Epithelial cell of esophagus (primary cell): Measurements from ENCODE around the gene GPX4.

ENCODE experiments used
- DNase-seq: peaks from one replicate; pipeline ENCODE4 v3.0.0; 2010; ENCODE audit warnings: low read depth
- H3K4me3 ChIP-seq: 2 replicates; pipeline ENCODE4 v1.5.1; 2011; ENCODE audit warnings: mild to moderate bottlenecking, low read length, control low read depth
- CTCF ChIP-seq: IDR thresholded peaks from 2 replicates; pipeline ENCODE4 v1.5.1; 2011; ENCODE audit warnings: low read depth, mild to moderate bottlenecking, low read length, control low read depth, inconsistent platforms; ENCODE audit not compliant: insufficient read depth; ENCODE audit errors: missing control alignments

Gene GPX4

GRCh38 chr19:1140272-1141027, 36.7 kb downstream of the GPX4 start:
- no peak for DNase-seq
- no peak for TF ChIP-seq CTCF
- H3K4me3 ChIP-seq = no peak overlapping the region

- H3K4me3 ChIP-seq = no peak overlapping the region
- DNase-seq = no peak
Measured at GRCh38 chr19:1141944-1142343, 38.1 kb downstream of the GPX4 start.

GRCh38 chr19:1143828-1144399, 40.1 kb downstream of the GPX4 start:
- no peak overlapping the region for H3K4me3 ChIP-seq
- TF ChIP-seq CTCF = no peak
- no peak for DNase-seq

More at GRCh38 chr19:1141944-1142343, 38.1 kb downstream of the GPX4 start:
- TF ChIP-seq CTCF = no peak

DNA sequence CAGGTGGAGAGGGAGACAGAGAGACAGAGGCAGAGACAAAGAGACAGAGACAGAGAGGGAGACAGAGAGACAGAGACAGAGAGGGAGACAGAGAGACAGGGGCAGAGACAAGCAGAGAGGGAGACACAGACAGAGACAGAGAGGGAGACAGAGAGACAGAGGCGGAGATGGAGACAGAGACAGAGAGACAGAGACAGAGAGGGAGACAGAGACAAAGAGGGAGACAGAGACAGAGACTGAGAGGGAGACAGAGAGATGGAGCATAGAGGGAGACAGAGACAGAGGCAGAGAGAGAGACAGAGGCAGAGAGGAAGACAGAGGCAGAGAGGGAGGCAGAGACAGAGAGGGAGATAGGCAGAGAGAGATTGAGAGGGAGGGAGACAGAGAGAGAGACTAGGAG, 40.9 kb downstream of the GPX4 start:
- no peak overlapping the region for H3K4me3 ChIP-seq
- no peak for TF ChIP-seq CTCF
- no peak for DNase-seq

DNA sequence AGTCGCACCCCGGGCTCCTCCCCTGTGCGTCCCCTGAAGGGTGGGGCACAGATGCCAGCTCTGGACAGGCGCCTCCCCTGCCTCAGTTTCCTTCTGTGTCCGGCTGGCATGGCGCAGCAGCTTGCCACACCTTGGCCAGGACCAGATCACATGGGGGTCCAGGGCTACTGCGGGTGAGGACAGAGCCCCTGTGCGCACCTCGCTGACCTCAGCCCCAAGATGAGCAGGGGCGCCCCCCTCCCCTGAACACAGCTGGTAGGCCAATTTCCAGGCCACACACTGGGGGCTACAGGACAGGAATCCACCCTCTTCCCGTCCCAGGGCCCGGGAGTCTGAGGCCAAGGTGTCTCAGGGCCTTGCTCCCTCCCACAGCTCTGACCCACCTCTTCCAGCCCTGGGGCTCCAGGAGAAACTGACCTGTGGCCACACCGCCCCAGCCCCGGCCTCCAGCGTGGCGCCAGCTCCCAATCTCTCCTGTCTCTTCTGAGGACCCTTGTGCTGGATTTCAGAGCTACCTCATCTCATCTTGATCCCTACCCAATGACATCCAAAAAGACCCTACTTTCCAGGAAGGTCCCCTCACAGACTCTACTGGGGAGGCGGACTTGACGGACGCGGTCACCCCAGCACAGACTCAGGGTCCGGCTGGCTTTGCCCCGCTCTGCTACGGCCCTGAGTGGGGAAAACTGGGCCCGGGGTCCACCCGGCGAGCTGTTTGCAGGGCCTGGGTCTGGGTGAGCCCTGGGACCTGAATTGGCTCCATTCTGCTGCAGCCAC, 42.0 kb downstream of the GPX4 start:
- H3K4me3 ChIP-seq = no peak overlapping the region
- no peak for TF ChIP-seq CTCF
- DNase-seq = no peak

GRCh38 chr19:1146412-1146699, 42.6 kb downstream of the GPX4 start:
- no peak for DNase-seq
- no peak for TF ChIP-seq CTCF

More at GRCh38 chr19:1146412-1146699, 42.6 kb downstream of the GPX4 start:
- H3K4me3 ChIP-seq = no peak overlapping the region
